ENCODE results near the gene LRRC75B. TPM values are rescaled to one million over a fixed set of nuclear protein-coding genes. Genes with fewer than 3 reads are reported as not detected.

The LRRC75B gene
- total and polyA plus RNA-seq, 9 of the 15 experiments (the other 6 are each of a cell fraction or from before 2014, with no cell fraction given) = 0.10 to 2.8 (median 1.0) TPM; not detected in 1

DNA sequence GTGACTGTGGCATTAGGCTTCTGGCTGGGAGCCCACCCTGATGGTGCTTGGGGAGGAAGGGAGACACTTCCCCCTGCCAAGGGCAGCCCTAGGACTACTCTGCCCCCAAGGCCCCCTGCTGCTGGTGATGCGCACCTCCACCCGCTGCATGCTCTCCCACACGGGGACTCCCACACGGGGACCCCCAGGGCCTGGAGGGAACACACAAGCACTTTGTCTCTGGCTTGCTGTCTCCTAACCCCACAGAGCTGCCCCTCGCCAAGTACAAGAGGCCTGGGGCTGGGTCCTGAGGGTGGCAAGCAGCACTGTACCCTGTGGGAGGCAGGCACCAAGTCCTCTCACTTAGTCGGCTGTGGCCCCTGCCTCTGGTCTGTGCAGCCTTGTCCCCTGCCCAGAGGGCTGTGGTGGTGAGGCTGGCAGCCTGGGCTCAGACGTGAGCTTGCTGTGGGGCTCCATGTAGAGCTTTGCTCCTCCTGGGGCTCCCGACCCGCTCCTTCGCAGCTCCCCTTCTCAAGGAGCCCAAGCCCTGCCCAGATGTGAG, 7.9 kb downstream of the LRRC75B start (continued):
- TF ChIP-seq, protein P1, sequence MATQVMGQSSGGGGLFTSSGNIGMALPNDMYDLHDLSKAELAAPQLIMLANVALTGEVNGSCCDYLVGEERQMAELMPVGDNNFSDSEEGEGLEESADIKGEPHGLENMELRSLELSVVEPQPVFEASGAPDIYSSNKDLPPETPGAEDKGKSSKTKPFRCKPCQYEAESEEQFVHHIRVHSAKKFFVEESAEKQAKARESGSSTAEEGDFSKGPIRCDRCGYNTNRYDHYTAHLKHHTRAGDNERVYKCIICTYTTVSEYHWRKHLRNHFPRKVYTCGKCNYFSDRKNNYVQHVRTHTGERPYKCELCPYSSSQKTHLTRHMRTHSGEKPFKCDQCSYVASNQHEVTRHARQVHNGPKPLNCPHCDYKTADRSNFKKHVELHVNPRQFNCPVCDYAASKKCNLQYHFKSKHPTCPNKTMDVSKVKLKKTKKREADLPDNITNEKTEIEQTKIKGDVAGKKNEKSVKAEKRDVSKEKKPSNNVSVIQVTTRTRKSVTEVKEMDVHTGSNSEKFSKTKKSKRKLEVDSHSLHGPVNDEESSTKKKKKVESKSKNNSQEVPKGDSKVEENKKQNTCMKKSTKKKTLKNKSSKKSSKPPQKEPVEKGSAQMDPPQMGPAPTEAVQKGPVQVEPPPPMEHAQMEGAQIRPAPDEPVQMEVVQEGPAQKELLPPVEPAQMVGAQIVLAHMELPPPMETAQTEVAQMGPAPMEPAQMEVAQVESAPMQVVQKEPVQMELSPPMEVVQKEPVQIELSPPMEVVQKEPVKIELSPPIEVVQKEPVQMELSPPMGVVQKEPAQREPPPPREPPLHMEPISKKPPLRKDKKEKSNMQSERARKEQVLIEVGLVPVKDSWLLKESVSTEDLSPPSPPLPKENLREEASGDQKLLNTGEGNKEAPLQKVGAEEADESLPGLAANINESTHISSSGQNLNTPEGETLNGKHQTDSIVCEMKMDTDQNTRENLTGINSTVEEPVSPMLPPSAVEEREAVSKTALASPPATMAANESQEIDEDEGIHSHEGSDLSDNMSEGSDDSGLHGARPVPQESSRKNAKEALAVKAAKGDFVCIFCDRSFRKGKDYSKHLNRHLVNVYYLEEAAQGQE (IDR thresholded peaks at IDR 0.05; ENCODE audit: borderline replicate concordance) = no peak
- TF ChIP-seq, protein P1 (CRISPR knock-in tag; IDR thresholded peaks at IDR 0.05; ENCODE audit: low read depth) = no peak
- TF ChIP-seq RCOR1 (IDR thresholded peaks at IDR 0.05; ENCODE audit: borderline replicate concordance in 1 of 2, low read depth in 2 of 2, low read length in 2 of 2) (no peak), DNMT1 (IDR thresholded peaks at IDR 0.05) (no peak), RBM22 (IDR thresholded peaks at IDR 0.05; ENCODE audit: low read depth, low read length, poor library complexity, severe bottlenecking) (no peak), ZNF184 (CRISPR knock-in tag; IDR thresholded peaks at IDR 0.05) (no peak), PRDM10 (IDR thresholded peaks at IDR 0.05; ENCODE audit: partially characterized antibody) (no peak)
